Measurements from ENCODE around the gene ZNF304.
A peak's percentile ranks its signal among the peaks of the same experiment; 100 is the strongest.

- TF ChIP-seq CTCF (IDR thresholded peaks at IDR 0.05) (peak; percentile 35 to 50 (median 44)), POLR2AphosphoS5 (IDR thresholded peaks at IDR 0.05) (no peak)
These were observed 55.5 kb downstream of the ZNF304 start for GRCh38 chr19:57406516-57407123.

All from transverse colon (tissue), 4 donors.